AG08395 (cell line): Measurements from ENCODE around the gene RALGDS.
"Not testable (repeated sequence)": the region's sequence is repeated elsewhere in the genome, so short reads cannot be mapped to it uniquely, and the experiment has no call there.

ENCODE experiments used
- DNase-seq: peaks from one replicate; pipeline ENCODE4 v3.0.0; 2012; ENCODE audit warnings: mixed read lengths, low spot score

The RALGDS gene

DNA sequence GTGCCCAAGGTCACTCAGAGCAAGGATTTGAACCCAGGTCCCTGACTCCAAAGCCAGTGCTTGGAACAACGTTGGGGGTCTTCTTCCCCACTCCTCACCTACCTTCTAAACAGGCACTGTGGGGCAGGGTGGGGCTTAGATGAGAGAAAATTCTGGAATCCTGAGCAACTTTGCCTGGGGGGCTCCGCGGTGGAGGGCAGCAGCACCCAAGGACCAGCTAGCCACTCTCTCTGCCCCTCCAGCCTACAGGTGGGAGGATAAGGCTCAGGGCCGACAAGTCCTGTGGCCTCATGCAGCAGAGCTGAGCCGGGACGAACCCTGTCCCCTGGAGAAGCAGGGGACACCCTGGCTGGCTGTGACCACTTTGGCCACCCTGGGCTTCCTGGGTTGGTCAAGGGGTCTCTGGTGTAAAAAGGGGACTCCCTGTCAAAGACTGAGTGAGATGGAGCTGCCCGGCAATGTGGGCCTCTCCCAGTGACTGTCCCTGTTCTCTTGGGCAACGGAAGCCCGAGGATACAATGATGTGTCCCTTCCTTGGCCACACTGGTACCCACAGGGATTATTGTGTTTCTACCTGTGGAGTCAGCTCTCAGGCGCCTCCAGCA lies 32.8 kb downstream of the RALGDS start:
- no peak for DNase-seq

DNA sequence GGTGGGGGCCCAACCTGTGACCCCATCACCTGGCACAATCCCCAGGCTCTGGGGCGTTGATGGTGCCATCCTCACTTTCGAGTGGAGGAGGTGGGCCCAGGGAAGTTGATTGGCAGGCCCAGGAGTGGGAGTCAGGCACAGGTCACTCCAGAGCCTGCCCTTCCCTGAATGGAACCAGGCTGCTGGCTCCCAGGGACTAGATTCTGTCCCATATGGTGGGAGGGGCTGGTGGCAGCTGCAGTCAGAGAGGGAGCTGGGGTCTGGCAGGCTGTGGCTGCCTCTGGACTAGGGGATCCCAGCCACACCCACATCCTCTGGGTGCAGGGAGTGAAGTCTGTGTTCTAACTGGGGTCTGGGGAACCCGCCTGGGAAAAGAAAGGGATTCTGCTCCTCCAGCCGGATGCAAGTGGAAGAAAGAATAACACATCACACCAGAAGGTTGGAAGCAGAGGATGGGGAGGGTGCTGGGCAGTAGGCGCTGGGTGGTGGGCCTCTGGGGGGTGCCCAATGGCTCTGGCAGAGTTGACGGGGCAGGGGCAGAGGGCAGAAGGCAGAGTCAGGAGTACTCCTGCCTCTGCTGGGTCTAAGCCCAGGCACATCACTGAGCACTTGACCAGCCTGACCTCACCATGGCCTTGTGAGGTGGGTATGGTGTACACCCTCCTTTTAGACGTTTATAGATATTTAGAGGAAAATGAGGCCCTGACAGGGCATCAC lies 33.5 kb downstream of the RALGDS start:
- DNase-seq: no peak

DNA sequence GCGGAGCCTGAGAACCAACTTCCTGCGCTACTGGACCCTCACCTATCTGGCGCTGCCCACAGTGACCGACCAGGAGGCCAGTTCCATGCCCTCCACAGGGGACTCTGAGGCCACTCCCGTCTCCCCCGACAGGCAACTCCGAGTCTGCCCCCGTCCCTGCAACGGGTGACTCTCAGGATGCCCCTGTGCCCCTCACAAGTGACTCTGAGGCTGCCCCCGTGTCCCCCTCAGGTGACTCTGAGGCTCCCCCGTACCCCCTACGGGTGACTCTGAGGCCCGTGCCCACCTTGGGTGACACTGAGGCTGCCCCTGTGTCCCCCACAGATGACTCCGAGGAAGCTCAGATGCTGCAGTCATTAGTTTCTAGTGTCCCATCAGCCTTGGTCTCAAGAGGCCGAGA lies 34.1 kb downstream of the RALGDS start:
- DNase-seq: no peak

DNA sequence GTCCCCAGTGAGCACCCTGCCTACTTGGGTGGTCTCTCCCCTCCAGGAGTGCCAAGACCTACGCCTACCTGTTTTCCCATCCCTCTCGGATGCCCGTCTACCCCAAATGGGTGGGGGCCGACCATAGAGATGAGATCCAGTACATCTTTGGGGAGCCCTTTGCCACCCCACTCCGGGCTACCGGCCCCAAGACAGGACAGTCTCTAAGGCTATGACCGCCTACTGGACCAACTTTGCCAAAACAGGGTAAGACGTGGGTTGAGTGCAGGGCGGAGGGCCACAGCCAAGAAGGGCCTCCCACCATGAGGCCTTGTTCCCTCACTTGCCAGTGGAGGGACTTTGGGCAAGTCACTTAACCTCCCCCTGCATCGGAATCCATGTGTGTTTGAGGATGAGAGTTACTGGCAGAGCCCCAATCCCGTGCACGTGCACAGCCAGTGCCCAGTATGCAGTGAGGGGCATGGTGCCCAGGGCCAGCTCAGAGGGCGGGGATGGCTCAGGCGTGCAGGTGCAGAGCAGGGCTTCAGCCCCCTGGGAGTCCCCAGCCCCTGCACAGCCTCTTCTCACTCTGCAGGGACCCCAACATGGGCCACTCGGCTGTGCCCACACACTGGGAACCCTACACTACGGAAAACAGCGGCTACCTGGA lies 34.7 kb downstream of the RALGDS start:
- not testable (repeated sequence) for DNase-seq

DNA sequence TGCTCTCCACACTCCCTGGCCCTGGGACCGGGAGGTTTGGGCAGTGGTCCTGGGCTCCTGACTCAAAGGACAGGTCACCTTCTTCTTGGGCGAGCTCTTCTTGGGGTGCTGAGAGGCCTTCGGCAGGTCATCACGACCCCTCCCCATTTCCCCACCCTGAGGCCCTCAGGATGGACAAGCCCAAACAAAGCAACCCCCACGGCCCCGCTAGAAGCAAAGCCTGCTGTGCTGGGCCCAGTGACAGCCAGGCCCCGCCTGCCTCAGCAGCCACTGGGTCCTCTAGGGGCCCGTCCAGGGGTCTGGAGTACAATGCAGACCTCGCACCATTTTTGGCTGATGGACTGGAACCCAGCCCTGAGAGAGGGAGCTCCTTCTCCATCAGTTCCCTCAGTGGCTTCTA lies 37.4 kb downstream of the RALGDS start:
- DNase-seq: not testable (repeated sequence)

DNA sequence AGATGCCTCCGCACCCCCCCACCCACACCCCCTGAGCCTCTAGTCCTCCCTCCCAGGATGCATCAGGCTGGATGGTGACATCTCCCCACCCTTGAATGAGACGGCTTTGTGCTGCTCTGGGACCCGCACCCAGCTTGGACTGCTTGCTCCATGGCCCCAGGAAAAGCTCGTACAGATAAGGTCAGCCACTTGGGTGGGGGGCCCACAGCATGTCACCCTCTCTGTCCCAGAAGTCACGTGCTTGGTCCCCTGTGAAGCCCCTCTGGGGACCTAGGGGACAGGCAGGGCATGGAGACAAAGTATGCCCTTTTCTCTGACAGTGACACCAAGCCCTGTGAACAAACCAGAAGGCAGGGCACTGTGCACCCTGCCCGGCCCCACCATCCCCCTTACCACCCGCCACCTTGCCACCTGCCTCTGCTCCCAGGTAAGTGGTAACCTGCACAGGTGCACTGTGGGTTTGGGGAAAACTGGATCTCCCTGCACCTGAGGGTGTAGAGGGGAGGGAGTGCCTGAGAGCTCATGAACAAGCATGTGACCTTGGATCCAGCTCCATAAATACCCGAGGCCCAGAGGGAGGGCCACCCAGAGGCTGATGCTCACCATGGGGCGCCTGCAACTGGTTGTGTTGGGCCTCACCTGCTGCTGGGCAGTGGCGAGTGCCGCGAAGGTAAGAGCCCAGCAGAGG lies 38.9 kb downstream of the RALGDS start:
- DNase-seq: not testable (repeated sequence)

DNA sequence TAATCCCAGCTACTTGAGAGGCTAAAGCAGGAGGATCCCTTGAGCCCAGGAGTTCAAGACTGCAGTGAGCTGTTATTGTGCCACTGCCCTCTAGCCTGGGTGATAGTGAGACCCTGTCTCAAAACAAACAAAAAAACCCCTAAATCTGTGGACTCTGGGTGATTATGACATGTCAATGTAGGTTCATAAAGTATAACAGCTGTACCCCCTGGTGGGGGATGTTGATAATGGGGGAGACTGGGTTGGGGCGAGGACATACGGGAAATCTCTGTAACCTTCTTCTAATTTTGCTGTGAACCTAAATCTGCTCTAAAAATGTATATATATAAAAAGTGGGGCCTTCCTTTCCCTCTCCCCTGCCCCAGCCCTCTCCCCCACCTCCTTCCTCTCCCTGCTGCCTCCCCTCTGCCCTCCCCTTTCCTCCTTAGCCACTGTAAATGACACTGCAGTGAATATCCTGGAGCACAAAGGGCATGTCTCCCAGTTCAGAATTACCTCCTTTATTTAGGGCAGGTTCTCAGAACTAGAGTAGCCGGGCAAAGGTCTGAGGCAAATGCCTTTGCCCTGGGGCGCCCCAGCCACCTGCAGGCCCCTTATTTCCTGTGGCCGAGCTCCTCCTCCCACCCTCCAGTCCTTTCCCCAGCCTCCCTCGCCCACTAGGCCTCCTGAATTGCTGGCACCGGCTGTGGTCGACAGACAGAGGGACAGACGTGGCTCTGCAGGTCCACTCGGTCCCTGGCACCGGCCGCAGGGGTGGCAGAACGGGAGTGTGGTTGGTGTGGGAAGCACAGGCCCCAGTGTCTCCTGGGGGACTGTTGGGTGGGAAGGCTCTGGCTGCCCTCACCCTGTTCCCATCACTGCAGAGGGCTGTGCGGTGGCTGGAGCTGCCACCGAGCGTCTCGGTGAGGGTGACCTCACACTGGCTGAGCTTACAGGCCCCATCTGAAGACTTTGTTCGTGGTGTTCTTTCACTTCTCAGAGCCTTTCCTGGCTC lies 40.0 kb downstream of the RALGDS start:
- not testable (repeated sequence) for DNase-seq

DNA sequence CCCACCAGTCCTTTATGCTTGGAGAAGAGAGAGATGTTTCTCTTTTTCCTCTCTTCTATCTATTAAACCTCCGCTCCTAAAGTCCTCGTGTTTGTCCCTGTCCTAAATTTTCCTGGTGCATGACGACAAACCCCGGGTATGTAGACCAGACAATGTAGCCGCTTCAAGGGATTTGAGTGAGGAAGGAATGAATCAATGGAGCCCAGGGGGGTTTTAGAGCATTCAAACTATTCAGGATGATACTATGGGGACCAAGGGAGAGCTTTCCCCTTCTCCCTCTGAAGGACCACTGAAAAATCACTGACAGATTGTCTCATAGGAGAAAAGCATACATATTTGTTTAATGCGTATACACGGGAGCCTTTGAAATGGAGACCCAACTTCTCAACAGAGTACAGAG lies 40.9 kb downstream of the RALGDS start:
- DNase-seq: no peak

DNA sequence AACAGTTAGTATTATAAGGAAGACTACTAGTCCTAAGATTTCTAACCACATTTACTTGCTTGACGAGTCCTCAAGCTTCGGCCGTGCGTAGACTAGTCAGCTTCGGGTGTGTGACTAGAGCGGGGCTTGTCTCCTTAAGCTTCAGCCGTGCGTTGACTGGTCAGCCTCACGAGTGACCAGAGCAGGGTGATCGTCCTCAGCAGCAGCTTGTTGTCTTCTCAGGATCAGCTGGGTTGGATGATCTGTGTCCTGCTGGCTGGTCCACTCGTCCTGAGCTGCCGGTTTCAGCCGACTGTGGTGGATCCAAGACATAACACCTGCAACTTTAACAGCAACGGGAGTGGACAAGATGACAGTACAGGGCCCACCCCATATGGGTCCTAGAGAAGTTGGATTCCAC lies 42.6 kb downstream of the RALGDS start:
- no peak for DNase-seq

DNA sequence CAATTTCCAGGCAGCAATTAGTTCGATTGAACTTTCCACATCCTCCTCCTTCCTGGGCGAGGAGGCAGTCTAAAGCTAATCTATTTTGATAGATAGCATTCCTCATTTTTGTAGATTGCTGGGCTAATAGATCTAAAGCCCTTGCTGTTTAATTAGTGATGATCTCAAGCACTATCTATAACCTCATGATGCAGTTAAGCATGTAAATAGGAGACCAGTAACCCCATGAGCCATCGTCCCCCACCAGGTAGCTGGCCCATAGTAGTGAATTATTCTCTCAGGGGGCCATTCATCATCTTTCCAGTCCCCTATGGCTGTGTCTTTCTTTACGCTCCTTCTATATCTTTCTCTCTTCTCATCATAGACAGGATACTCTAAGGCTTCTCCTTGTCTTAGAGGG lies 44.3 kb downstream of the RALGDS start:
- no peak for DNase-seq

DNA sequence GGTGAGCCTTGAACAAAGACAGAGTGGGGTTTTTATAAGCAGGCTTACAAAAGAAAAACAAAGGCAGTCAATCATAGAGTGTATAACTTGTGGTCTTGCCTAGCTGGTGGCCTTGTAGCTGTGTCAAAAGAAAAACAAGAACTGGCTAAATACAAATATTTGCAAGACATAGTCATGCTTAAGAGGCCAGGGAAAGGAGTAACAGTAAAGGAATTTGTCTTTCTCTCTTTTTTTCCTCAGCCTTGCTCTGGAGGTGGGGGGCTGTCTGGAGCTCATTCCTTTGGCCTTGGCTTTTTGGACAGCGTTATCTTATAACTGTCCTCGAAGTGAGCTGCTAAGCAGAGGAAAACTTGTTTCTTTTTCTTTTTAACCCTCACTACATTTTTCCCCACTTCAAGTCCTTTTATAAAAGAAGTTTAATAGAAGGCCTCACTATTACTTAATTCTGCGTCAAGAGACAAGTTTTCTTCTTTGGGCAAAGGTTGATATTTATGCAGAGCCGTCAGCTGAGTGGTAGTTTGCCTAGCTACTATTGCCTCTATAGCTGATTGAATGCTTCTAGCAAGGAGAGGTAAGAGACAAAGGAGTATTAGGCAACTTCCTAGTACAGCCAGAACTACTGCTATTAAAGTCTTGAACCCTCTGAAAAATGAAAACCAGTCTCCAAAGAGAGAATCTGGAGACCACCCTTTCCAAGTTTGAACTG lies 45.0 kb downstream of the RALGDS start:
- peak; percentile 91 for DNase-seq

DNA sequence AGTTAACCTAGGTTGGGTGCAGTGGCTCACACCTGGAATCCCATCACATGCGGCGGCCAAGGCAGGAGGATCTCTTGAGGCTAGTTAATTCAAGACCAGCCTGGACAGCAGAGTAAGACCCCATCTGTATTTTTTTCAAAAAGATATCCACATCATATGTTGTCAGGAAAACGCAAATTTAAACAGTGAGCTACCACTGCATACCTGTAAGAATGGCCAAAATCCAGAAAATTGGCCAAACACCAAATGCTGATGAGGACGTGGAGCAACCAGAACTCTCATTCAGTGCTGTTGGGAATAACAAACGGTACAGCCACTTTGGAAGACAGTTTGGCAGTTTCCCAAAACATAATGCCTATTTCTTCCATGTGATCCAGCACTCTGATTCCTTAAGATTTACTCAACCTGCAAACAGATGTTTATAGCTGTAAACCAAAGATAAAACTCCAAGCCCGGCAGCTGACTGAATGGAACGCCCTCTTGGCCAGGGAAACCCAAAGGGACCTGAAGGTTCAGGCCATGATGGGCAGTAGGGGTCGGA lies 46.9 kb downstream of the RALGDS start:
- DNase-seq: peak; percentile 77

DNA sequence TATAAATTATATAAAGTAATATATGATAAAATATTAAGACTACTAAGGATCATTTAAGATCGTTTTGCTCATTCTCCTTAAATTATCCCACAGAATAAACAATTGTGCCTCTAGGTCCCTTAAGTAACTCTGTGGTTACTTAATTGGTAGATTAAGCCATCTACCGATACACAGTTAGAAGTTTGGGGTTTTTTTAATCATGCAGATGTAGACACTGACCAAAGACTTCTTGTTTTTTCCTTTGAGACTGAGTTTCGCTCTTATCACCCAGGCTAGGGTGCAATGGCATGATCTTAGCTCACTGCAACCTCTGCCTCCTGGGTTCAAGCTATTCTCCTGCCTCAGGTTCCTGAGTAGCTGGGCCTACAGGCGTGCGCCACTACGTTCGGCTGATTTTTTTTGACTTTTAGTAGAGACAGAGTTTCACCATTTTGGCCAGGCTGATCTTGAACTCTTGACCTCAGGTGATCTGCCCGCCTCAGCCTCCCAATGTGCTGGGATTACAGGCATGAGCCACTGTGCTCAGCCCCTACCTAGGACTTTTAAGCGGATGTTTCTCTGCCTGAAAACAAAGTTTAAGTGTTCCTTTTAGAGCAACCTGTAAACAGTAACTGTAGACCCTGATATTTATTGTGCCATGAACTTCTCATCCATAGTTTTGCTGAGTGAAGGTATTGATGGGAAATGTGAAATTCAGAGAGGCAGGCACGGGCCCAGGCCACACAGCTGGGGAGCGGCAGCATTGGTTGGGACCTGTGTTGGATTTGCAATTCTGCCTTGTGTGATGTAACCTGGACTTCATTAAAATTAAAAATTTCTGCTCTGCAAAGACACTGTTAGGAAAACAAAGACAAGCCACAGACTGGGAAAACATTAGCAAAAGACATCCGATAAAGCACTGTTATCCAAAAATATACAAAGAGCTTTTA lies 47.7 kb downstream of the RALGDS start:
- DNase-seq: no peak

DNA sequence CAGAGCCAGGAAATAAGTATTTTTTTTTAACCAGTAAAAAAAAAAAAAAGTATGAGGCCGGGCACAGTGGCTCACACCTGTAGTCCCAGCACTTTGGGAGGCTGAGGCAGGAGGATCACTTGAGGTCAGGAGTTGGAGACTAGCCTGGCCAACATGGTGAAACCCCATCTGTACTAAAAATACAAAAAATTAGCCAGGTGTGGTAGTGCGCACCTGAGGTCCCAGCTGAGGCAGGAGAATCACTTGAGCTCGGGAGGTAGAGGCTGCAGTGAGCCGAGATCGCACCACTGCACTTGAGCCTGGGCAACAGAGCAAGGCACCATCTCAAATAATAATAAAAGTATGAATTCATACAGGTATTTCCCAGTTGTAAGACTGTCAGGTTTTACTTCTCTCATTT lies 48.8 kb downstream of the RALGDS start:
- DNase-seq: not testable (repeated sequence)

DNA sequence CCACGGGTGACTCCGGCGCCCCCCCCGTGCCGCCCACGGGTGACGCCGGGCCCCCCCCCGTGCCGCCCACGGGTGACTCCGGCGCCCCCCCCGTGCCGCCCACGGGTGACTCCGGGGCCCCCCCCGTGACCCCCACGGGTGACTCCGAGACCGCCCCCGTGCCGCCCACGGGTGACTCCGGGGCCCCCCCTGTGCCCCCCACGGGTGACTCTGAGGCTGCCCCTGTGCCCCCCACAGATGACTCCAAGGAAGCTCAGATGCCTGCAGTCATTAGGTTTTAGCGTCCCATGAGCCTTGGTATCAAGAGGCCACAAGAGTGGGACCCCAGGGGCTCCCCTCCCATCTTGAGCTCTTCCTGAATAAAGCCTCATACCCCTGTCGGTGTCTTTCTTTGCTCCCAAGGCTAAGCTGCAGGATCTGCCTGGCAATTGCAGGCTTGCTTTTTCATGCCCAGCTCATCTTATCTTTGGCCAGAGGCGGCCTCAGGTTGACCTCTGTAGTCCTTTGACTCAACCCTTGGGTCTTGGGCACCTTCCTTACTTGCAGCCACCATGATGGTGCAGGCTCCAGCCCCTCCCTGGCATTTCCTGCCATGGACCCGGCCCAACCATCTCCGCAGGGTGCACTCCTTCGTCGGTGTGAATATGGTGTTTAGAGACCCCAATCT lies 49.4 kb downstream of the RALGDS start:
- no peak for DNase-seq

DNA sequence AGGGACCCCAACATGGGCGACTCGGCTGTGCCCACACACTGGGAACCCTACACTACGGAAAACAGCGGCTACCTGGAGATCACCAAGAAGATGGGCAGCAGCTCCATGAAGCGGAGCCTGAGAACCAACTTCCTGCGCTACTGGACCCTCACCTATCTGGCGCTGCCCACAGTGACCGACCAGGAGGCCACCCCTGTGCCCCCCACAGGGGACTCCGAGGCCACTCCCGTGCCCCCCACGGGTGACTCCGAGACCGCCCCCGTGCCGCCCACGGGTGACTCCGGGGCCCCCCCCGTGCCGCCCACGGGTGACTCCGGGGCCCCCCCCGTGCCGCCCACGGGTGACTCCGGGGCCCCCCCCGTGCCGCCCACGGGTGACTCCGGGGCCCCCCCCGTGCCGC lies 50.1 kb downstream of the RALGDS start:
- not testable (repeated sequence) for DNase-seq

DNA sequence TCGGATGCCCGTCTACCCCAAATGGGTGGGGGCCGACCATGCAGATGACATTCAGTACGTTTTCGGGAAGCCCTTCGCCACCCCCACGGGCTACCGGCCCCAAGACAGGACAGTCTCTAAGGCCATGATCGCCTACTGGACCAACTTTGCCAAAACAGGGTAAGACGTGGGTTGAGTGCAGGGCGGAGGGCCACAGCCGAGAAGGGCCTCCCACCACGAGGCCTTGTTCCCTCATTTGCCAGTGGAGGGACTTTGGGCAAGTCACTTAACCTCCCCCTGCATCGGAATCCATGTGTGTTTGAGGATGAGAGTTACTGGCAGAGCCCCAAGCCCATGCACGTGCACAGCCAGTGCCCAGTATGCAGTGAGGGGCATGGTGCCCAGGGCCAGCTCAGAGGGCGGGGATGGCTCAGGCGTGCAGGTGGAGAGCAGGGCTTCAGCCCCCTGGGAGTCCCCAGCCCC lies 50.5 kb downstream of the RALGDS start:
- not testable (repeated sequence) for DNase-seq

DNA sequence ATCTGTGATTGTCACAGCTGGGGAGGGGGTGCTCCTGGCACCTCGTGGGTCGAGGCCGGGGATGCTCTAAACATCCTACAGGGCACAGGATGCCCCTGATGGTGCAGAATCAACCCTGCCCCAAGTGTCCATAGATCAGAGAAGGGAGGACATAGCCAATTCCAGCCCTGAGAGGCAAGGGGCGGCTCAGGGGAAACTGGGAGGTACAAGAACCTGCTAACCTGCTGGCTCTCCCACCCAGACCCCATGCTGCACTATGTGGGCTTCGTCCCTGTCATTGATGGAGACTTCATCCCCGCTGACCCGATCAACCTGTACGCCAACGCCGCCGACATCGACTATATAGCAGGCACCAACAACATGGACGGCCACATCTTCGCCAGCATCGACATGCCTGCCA lies 52.6 kb downstream of the RALGDS start:
- not testable (repeated sequence) for DNase-seq

DNA sequence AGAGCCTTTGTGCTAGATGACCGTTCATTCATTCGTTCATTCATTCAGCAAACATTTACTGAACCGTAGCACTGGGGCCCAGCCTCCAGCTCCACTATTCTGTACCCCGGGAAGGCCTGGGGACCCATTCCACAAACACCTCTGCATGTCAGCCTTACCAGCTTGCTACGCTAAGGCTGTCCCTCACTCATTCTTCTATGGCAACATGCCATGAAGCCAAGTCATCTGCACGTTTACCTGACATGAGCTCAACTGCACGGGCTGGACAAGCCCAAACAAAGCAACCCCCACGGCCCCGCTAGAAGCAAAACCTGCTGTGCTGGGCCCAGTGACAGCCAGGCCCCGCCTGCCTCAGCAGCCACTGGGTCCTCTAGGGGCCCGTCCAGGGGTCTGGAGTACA lies 53.2 kb downstream of the RALGDS start:
- no peak for DNase-seq
